ENCODE measurements around the gene C1QL2.

C1QL2 gene

DNA sequence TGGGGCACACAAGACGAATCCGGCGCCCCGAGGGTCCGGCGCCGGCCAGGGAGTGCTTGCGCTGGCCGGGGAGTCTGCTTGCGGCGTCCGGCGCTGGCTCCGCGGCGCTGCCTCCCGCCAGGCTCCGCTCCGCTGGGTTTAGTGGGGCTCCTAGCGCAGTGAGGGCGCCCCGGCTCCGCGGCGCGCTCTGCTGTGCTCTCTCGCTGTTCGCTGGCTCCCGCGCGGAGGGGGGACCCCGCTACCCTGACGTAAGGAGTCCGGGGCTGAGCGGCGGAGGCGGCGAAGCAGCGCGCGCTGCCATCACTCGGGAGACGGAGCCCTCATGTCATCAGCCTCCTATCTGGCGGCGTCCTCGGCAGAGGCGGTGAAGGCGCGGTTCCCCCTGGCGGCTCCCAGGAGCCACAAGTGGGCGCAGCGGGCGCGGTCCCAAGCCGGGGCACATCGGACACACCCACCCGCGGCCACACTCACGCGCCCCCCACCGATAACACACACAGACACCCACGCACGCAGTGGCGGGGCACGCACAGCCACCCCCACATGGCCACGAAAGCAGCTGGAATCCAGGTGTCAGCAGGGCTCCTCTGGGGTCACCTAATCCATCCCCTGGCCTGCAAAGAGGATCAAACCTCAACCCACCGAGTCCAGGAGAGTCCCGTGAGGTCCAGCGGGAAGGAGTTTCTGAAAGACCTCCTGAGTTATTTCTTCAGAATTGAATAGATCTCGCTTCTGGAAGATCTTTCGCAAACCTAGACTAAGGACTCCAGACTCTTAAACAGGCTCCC lies at the start of gene C1QL2:
Gene C1QL2, minus strand, starts transcription at position 189 of the 785 bp plus-strand sequence. CDS start 482 bp downstream, outside the sequence.
- no peak for DNase-seq

DNA sequence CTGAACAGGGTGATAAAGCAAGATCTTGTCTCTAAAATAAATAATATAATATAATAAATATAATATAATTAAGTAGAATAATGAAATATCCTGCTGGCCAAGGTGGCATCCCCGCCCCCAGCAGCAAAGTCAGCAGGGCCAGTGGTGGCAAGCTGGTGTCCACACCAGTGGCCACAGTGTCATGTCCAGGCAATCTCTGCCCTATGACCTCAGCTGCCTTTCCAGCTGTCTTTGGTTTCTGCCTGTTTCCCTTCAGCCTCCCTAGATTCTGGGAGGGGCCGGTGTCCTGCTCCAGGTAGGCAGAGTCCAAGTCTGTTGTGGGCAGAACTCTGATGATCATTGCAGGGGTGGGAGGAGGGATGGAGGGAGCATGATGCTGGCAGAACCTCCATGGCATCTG lies 48.9 kb upstream of the C1QL2 start:
- no peak for DNase-seq

DNA sequence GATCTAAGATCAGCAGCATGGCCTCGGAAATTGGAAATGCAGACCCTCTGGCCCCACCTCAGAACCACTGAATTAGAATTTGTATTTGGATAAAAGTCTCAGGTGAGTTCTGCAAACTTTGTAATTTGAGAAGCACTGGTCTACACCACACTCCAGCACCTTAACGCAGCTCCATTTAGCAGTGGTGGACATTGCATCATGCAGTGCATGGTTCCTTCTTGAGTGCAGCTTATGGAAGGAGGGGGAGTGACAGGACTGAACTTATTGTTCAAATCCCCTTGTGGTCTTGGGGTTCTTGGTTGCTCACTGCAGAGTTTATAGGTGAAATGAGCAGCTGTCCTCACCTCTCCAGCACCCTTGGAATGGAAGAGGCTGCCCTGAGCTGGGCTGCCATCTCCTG lies 47.6 kb upstream of the C1QL2 start:
- DNase-seq = no peak

DNA sequence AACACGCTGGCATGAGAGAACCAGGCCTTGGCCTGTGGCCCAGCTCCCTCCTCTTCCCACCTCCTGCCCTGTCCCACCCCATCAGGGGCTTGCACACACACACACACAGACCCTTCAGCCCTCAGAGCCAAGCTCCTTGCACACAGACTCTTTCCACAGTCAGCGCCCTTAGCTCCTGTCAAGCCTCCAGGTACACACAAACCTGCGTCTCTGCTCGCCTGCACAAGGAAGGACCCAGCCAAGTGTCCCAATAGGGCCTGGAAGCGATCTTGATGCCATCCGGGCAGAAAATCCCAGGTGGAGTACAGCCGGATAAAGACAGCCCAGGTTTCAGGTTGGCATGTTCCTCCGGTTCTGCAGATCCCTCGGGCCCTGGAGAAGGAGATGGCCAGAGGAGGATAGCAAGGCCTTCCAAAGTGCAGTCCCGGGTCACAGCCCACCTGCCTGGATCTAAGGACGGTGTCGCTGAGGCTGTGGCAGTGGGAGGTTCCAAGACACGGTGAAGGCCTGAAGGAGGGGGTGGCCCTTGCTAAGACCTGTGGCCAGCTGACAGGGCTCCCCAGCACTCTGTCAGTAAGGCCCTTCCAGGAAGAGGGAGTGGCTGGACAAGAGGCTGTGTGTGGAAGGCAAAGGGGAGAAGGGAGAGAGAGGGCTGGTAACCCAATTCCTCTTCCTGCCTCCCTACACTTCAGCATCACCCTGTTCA lies 46.6 kb upstream of the C1QL2 start:
- DNase-seq = no peak

DNA sequence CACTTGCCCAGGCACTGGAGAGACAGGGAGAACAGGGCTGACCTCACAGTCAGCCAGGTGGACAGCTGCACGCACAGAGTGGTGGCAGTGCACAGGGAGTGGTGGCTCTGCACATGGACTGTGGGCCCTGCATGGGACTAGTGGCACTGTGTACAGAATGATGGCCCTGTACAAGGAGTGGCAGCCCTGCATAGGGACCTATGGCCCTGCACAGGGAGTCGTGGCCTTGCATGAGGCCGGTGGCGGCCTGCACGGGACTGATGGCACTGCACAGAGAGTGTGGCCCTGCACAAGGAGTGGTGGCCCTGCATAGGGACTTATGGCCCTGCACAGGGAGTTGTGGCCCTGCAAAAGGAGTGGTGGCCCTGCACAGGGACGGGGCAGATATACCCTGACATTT lies 46.0 kb upstream of the C1QL2 start:
- DNase-seq = no peak

DNA sequence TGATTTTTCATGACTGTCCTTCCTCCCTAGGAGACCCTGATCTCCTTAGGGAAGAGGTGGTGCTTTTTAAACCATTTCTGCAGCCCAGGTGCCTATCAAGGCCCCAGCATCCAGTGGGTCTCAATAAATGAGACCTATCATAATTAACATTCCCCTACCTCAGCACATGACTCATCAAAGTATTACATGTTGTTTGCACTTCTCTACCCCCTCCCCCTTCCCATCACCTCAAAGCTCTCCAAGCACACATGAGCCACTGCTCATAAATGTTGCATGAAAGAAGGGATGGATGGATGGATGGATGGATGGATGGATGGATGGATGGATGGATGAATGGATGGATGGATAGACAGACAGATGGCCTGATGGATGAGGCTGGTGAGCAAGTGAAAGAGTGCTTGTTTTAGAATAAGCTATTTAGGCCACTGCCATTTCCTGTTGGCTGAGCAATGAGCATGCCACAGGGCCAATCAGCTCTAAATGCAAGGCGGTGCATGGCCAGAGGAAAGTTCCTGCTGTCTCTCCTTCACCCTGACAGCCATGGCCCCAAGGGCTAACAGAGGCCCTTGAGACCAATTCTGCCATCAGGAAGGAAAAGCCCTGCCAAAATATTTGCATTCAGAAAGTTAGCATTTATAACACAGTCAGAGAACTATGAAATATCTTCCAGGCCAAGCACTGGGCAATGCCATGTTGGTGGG lies 44.2 kb upstream of the C1QL2 start:
- DNase-seq = no peak

DNA sequence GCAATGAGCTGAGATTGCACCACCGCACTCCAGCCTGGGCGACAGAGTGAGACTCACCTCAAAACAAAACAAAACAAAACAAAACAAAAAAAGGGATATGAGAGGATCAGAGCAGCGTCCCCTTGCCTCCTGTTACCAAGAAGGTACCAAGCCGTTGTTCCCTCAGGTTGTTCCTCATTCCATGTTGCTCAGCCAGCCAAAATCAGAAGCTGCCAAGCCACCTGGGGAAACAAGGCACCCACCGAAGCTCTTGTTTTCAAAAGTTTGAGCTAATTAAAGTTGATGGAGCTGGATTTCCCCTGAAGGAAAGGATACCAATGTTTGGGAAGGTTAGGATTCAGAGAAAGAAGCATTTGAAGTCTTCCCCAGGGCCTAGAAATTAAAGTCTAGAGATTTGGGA lies 43.3 kb upstream of the C1QL2 start:
- no peak for DNase-seq

DNA sequence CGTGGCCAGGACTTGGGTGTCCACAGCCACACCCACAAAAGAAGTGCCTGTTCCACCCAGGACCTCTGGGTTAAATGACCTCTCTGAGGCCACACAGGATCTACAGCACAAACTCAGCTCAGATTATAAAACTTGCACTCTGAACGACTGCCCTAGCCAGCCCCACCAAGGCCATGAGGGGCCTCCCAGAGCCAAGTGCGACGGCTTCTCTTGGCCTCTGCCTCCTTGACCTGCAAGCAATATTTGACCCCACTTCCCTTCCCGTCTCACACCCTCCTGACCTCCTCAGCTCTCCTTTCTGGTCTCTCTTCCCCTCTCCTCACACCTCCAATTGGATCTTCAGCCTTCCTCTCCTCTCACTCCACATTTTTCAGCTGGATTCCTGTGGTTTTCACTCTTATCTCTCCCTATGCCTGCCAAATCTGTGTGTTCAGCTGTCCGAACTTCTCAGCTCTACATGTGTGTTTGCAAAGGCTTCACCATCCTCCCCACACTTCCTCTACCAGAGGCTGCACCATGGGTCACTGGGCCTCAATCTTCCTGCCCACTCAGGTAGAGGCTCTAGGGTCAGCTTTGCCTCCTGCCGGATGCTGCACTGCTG lies 39.8 kb upstream of the C1QL2 start:
- DNase-seq = no peak

DNA sequence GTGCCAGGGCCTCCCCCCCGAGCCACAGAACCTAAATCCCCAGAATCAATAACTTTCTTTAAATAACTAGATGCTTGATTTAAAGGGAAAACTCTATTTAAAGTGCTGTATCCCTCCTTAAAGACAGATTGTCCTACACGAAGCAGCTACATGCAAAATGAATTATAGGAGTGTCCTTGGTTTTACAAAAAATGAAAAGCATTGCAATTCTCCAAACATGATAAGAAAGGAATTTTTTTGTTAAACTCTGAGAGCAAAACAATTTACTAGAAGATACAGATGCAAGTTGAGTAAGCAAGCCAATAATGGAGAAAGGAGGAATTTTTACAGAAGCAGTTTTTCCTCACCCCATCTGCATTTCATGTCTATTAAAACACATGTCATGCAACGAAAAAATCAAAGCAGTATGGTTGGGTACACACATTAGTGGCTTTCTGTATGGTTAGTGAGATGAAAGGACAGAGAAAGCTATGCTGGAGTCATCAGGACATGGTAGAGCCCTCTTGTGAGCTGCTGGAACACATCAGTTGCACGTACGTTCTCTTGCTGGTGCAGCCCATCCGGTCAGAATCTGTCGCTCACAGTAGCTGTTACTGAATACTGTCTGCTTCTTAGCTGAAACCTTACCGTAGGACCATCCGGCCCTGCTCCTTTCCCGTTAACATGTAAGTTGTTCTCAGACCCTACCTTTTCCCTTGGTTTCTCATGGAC lies 39.1 kb upstream of the C1QL2 start:
- no peak for DNase-seq

DNA sequence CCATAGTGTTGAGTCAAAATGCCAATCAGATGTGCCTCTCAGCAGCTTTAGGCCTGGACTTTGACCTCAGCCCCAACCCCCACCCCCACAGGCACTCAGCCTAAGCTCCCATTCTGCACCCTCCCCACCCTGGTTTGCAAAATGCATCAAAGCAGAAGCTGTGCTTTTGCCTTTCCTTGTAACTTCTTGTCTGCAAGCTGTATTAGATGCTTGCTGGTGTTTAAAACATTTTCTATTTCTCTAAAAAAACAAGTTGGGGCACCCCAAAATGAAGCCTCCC lies 38.5 kb upstream of the C1QL2 start:
- no peak for DNase-seq

DNA sequence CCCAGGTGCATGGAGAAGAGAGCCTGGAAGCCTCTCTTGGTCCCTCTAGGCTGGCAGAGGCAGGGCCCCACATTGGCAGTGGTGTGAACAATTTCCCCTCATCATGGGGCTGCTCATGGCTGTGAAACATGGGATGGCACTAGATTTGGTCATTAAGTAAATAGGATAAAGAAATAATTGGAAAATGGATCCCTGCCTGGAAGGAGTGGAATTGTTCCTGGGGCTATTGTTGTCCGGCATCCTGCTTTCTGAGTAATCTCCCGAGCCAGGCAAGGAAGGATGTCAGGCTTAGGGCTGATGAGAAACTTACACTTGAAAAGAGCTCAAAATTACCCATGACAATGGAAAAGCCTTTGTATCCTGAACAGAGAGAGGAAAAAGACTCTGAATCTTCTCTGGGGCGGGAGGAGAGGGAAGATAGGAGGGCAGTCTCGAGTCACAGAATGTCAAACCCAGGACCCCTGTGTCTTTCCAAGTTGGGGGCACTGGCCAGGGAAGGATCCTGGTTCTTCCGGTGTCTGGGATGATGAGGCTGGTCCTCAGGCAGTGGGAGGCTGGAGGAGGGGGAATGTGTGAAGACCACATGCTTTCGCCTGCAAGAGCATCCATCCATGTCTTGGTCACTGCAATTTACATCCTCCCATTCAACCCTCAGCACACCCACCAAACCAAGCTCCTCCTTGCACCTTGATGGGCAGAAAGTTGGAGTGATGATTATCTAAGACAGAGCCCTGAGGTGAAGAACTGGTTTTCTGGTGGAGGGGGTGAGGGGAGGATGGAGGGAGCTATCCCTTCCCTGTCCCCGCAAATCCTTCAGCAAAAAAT lies 38.0 kb upstream of the C1QL2 start:
- DNase-seq = no peak

DNA sequence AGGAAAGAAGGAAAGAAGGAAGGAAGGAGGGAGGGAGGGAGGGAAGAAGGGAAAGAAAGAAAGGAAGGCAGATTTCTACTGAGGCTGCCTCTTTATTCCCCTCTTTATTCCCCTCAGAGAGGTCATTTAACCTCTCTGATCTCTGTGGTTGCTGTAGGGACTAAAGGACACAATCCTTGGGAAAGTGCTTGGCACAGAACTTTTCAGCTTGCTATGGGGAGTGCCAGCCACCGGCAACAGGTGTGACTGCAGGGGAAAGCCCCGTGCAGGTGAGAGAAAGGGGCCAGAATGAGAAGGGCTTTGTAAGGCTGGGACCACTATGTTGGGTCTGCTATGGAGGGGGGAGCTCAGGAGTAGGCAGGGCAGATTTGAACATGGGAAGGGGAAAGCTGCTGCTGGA lies 37.3 kb upstream of the C1QL2 start:
- no peak for DNase-seq

DNA sequence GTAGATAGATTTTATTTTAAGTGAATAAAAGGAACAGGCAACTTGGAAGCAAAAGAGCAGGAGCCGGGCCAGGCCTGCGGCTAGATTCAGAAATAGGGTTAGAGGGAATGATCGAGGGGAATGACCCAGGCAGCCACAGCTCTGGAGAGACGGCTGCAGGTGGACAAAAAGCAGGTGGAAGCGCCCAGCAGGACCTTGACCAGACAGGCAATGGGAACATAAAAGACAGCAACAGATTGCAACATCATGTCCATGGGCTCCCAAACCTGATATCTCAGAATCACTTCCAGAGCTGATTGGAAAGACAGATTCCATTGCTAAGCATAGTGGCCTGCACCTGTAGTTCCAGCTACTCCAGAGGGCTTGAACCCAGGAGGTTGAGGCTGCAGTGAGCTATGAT lies 36.5 kb upstream of the C1QL2 start:
- no peak for DNase-seq

DNA sequence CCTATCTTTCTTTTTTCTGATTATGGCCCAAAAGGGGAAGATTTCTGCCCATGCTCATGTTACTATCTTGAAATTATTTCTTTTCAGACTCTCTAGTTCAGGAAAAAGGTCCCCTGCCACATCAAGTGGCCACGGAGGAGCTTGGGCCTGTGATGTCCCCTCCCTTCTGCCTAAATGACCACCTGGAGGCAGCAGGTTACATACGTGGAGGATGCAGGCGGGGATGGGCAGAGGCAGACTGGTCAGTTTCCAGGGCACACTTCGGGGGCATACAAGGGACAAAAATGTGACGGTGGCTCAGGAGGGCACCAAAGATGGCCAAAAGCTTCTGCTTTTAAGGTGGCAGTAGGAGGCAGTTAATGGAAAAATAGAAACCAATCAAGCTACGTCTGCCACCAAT lies 34.3 kb upstream of the C1QL2 start:
- no peak for DNase-seq

DNA sequence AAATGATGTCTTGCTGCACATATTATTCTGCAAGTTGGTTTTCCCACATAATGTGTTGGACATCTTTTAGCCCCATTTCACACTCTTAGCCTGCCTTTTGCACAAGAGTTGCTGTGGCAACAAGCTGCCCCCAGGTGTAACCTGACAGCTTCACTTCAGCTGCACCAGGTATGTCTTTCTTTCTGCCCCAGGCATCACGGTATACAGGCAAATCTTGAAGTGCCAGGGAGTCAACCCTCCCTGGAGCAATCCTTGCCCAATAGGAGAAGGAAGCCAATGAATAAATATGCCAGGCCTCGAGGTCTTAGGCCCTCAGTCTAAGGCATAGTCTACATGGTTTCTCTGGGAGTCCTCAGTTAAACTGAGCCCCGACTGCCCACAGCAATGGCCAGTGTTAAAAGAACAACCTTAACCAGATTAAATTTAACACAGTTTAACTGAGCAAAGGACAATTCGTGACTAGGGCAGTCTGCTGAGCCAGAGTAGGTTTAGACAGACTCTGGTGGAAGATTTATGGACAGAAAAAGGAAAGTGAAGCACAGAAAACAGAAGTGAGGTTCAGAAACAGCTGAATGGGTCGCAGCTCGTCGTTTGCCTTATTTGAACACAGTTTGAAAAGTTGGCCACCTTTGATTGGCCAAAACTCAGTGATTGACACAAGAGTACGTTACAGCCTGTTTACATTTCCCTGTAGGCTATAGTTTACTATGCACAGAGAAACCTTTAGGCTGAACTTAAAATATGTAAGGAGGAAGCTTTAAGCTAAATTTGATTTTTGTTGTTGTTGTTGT lies 32.0 kb upstream of the C1QL2 start:
- DNase-seq = no peak

DNA sequence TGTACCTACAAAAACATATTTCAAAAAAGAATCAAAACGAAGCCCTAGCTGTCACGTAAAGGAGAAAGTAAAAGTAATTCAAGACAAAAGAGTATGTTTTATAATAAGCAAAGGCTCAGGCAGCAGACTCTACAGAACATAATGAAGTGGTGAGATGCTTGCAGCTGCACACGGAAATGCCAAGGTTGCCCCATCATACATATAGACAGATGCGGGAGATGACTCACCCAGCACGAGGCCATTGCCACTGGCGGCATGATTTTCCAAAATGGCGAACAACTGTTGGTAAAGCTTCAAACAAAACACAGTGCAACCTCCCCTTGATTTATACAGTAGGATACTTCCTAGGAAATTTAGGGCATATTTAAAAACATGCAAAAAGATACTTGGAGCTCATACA lies 26.0 kb upstream of the C1QL2 start:
- DNase-seq = no peak

DNA sequence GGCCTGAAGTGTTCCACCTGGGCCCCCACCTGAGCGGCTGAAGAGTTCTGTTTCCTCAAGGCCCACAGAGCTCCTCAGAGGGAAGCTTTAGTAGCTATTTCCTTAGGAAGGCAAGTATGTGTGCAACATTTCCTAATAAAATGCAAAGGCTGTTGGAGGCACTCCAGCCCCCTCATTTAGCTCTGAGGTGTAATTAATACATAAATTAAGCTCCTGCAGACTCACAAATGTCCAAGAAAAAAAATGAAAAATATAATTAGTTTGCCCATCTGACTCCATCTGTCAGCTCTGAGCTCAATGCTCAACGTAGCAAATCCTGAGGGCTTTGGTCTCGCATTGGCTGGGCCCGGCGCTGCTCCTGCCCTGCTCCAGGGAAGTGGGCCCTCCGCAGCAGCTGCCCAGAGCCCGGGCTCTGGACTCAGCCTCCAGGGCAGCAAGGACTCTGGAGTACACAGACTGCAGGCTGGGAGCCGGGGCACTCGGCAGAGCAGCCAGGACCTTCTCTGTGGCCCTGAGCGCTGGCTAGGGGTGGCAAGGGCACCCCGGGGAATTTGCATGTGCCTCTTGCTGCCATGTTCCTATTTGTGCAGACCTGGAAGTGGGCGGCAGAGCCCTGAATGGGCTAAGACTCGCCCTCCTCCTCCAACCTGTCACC lies 23.4 kb upstream of the C1QL2 start:
- DNase-seq = no peak

DNA sequence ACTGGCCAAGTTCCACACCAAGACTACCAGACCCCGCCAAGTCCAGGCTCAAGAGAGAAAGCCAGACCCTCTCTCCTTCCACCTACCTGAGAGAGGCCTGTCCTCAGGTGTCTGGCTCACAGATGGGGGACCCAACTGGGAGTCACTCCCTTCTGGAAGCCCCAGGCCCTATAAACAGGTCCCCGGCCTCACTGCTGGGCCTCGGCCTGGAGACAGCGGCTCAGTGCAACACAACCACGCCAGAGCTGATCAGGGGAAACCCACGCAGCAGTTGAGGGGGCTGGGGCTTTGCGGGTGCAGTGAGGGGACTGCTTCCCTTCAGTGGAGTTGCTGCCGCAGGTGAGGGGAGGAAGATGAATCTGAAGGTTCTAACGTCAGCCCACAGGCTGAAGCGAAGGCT lies 22.8 kb upstream of the C1QL2 start:
- no peak for DNase-seq

DNA sequence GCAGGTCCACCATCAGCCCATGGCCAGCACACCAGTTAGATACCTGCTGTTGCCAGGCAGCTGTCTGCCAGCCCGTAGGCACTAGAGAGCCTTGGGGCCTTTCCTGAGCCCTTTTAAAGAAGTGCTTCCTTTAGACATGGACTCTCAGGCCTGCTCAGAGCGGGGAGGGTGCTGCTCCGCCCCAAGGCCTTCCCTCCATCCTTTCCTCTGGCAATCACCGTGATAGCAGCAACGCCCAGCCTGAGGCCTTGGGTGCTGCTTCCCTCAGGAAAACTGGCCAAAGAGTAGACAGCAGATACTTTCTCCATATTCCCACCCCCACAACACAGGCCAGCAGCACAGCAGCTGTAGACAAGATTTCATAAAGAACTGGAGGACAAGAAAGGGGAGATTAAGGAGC lies 22.3 kb upstream of the C1QL2 start:
- DNase-seq = no peak

DNA sequence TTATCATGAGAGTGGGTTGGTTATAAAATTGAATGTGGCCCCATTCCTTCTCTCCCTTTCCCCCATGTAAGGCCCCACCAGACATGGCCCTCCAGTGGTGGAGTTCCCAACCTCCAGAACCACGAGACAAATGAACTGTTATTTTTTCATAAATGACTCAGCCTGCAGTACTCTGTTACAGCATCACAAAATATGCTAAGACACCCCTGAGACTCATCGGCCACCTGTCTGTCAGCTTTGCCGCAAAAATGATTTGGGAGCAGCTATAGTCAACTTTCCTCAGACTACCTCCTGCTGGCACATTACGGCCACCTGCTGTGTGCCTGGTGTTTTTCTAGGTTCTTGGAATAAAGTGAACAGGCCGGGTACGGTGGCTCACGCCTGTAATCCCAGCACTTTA lies 21.4 kb upstream of the C1QL2 start:
- DNase-seq = no peak

DNA sequence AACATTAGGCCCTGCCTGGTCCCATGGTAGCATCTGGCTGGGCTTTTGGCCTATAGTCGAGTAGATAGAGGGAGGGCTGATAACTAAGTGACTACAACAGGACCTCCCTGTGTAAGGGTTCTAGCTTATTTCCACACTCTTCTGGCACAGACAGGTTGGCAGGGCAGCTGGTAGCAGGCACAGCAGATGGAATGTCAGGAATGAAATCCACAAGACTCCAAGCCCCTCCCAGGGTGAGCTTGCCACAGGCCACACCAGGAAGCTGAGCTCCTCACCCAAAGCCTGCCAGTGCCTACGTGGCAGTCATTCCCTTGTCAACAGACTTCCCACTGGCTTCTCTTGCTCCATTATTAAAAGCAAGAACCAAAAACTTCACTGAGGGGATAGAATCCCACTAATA lies 20.7 kb upstream of the C1QL2 start:
- DNase-seq = no peak

Data from SHP77 (cell line).